SHP77 treated with DMSO at 0.1 percent for 48 hours (cell line): ENCODE data around the gene SHOC2.
A peak's percentile ranks its signal among the peaks of the same experiment; 100 is the strongest.
"Not testable (repeated sequence)": the region's sequence is repeated elsewhere in the genome, so short reads cannot be mapped to it uniquely, and the experiment has no call there.

Experiments used
- DNase-seq: peaks from one replicate; lab custom pipeline; 2025; lab: John Stamatoyannopoulos, UW

The SHOC2 gene

GRCh38 chr10:110901954-110902819, 17.2 kb upstream of the SHOC2 start:
- no peak for DNase-seq

GRCh38 chr10:110903280-110904278, 15.8 kb upstream of the SHOC2 start:
- DNase-seq = no peak

- DNase-seq = no peak
Measured at GRCh38 chr10:110910138-110910537, 9.3 kb upstream of the SHOC2 start.

DNA sequence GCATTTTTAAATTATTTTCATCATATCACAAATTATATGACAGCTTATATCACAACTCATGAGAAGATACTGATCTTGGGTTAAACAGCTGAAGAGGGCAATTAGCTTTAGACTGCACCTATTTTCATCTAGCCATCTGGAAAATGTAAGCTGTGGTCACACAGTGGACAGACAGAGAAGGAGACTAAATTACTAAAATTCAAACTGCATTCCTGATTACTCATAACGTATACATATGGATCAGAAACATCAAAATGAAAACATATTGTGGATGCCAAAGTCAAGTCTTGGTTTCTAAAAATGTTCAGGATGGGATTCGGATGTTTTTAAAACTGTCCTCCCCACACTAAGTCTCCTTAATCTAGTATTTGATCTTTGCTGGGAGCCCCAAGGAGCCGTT, 7.0 kb upstream of the SHOC2 start:
- DNase-seq = no peak

DNA sequence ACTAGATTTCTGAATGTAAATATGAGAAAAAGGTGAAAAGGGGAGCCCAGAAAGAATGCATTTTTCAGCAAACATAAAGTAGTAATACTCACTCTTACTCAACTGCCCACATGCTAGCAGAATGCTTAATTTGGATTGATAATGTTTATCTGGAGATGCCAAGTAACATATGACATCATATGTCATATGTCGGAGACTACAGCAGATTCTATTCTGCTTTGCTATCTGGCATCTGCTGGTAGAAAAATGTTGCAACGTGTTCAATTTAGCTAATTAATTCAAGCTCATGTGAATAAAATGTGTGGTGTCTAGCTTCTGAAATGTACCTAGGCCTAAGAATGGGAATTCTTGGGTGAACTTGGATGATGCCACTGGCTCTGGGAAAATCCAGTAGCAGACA, 5.0 kb upstream of the SHOC2 start:
- no peak for DNase-seq

DNA sequence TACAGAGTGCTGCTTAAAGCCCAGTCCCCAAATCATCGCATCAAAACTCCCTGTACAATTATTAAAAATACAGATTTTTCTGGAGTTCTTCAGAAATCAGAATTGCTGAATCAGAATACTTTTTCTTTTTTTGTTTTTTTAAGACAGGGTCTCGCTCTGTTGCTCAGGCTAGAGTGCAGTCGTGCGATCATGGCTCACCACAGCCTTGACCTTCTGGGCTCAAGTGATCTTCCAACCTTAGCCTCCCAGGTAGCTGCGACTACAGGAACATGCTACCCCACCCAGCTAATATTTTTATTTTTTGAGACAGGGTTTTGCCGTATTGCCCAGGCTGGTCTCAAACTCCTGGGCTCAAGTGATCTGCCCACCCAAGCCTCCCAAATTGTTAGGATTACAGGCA, 4.4 kb upstream of the SHOC2 start:
- DNase-seq = no peak

DNA sequence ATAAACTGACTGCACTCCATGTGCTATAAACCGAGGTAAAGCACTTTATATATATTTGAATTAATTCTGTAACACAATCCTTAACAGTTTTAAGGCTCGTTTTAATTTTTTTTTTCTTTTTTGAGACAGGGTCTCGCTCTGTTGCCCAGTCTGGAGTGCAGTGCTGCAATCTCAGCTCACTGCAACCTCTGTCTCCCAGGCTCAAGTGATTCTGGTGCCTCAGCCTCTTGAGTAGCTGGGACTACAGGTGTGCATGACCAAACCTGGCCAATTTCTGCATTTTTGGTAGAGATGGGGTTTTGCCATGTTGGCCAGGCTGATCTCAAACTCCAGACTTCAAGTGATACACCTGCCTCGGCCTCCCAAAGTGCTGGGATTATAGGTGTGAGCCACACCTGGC, 3.8 kb upstream of the SHOC2 start:
- DNase-seq = not testable (repeated sequence)

- DNase-seq = no peak
Measured at GRCh38 chr10:110916554-110917346, 2.7 kb upstream of the SHOC2 start.

- DNase-seq = peak; percentile 69
Measured at GRCh38 chr10:110918269-110918642, 1.1 kb upstream of the SHOC2 start.

GRCh38 chr10:110918643-110919348, 608 bp upstream of the SHOC2 start, which contains the start of gene BBIP1:
Gene BBIP1, minus strand, starts transcription at chr10:110919180. Its CDS starts 1,023 bp downstream, at chr10:110918157.
- DNase-seq = peak; percentile 98

DNA sequence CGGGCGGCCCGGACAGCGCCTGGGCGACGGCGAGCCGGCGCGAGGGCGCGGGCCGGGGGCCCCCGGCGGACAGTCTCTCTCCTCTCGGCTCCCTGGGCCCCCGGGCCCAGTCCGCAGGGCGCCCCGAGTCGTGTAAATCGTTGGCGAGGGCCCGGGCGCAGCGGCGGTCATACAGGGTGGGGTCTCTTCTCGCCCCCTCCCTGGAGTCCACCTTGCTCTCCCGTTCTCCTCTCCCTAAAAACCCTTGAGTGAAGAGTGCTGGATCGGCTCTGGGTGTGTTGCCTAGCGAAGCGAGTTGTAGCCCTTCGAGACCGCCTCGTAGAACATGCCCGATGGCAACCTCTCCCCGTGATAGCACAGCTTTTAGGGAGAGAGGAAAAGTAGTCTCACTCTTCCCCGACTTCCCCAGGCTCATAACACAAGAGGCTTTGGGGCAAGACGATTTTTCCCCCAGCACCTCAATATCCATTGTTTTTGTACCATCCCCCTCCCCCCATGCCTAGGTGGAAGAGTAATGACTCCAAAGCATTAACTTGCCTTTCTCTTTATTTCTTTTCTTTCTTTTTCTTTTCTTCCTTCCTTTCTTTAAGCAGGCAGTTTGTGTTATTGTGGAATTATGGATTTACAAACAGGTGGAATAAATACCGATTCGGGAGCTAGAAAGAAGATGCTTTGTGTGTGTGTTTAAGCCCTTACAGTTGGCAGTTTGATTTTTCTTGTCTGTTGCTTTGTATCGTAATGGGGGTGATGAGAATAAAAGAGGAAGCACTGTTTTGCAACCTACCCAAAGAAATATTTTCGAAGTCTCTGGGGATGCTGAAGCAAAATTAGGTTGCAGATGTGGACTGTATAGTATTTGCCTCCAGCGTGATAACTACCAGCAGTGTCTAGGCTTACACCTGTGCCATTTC, 822 bp downstream of the SHOC2 start:
- DNase-seq = peak; percentile 29

DNA sequence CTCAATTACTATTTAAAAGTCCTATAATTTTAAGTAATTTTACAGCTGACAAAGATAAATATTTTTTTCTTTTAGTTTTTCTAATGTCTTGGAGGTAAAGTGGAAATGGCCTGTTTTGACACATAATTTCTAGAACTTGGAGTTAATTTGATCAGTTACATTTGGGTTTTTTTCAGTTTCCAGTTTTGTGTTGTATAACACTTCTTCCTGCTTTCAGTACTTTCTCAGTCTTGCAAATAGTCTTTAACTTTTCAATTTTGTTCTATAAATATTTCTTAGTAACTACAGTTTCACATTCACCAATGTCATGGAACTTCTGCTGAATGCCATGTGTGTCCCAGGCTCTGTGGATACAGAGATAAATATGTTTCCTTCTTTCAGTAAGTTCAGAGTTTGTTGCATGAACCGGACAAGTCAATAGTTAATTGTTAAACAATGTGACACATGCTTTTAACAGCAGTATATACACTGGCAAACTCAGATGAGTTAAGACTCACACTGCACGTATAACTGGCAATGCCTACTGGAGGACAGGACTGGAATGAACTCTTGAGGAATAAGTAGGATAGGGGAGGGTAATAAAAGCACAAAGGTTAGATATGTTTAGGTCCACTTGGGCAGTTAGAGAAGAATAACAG, 4.6 kb downstream of the SHOC2 start:
- no peak for DNase-seq

GRCh38 chr10:110927461-110927860, 8.1 kb downstream of the SHOC2 start:
- DNase-seq = no peak

- DNase-seq = no peak
Measured at GRCh38 chr10:110931769-110932381, 12.5 kb downstream of the SHOC2 start.

DNA sequence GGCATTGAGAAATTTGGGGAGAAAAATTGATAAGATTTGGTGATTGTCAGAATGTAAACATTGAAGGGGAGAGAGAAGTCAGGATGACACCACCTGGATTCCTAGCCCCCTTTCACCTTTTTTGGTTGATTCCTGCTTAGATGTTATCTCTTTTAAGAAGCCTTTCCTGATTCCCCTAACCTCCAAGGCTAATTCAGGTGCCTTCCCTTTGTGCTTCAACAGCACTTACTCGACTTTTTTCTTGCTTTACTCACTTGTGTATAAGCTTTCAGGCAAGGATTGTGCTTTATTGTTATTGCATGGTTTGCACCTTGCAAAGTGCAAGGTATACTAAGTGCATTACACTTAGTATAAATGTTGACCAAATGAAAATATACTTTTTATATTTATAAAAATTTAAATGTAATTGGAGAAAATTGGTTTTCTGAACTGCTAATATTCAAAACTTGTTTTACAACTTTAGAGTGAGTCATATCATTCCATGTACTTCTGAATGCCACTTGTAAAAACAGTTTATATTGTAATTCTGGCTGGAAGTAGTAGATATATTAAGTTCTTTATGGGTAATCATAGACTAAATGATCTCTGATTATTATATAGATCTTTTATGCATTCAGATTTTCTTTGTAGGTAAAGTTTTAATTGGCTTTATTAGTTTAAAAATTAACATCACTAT, 13.2 kb downstream of the SHOC2 start:
- DNase-seq = no peak

GRCh38 chr10:110936757-110937156, 17.4 kb downstream of the SHOC2 start:
- DNase-seq = no peak

DNA sequence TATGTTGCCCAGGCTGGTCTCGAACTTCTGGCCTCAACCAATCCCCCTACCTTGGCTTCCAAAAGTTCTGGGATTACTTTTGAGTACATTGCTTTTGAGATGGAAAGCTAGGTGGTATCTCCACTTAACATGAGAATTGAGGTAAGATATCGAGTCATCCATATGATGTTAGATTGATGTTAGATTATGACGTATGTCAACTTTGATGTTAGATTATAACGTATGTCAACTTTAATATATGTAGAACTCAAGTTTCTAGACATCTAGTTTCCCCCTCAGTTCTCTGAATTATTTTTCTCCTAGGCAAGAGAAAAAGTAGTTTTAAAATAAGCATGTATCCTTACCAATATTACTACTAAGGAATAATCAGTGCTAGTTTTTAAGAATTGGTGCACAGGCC, 20.0 kb downstream of the SHOC2 start:
- no peak for DNase-seq

DNA sequence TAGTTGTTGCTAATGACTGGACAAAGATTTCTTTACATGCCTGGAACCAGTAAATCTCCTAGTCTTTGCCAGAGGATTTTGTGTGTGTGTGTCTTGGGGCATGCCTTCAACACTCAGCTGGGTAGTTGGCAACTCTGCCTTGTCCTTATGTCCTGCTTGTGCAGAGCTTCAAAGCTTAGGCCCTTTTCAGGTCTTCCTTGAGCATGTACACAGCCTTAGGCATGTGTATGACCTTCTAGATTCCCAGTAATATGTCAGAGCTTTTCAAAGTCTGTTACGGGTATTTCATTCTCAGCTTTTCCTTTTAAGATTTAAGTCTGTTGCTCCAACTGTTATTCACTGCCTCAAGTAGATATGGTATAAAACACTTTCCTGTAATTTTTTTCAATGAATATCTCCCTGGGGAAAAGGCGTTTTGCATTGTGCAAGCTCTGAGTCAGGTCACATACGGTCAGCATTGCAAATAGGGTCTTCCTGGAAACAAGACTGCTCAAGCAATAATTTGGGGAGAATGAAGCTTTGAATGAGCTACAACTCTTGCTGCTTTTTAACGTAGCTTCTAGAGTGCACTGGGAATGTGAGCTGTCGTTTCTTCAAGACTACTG, 25.5 kb downstream of the SHOC2 start:
- DNase-seq = no peak
